ENCODE results near the gene ITSN1.
"Not testable (repeated sequence)": the region's sequence is repeated elsewhere in the genome, so short reads cannot be mapped to it uniquely, and the experiment has no call there.

Gene ITSN1

GRCh38 chr21:33899199-33899598 lies 256.9 kb downstream of the ITSN1 start:
- no peak for DNase-seq

DNA sequence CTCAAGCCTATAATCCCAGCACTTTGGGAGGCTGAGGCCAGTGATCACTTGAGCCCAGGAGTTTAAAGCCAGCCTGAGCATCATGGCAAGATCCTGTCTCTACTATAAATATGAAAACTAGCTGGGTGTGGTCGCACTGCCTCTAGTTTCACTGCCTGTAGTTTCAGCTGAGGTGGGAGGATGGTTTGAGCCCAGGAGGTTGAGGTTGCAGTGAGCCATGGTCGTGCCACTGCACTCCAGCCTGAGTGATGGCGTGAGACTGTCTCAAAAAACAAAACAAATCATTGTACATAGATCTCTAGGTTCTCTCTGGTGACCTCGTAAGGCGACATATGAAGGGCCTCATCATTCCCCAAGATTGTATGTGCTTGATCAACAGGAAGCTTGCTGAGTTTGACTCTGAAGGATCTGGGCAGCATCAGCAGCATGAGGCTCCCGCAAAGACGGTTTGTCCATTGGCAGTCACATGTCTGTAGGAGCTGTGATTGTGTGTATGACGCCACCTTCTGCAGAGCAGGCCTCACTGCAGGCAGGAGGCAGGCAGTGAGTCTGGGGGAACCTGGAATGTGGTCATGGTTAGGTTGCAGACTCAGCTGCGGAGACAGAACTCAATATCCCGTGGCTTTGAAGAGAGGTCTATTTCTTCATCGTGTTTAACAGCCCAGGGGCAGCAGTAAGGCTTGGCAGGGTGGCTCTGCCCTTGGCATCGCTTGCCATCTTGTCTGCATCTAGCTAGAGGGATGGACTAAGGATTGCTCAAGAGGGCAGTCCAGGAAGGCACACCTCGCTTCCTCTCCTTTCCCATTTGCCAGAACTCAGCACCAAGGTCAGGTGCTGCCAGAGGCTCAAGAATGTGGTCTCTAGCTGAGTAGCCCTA lies 259.3 kb downstream of the ITSN1 start:
- DNase-seq = no peak

DNA sequence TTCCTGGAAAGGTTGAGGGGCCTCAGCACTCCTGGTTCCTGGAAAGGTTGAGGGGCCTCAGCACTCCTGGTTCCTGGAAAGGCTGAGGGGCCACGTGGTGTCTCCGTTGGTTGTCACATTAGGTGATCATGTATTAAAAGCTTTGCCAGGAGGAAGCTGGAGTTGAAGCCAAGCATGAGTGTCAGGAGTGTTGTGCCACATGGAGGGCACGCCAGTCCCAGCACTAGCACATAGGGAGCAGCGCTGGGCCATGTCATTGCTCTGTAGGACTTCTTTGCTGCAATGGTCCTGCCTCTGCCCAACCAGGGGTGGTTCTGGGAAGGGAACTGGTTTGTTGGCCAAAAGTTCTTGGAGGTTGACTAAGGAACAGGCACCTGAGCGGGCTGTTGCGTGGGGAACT lies 260.0 kb downstream of the ITSN1 start:
- no peak for DNase-seq

- no peak for DNase-seq
These were observed 261.7 kb downstream of the ITSN1 start for GRCh38 chr21:33904041-33904440.

GRCh38 chr21:33908760-33909159 lies 266.5 kb downstream of the ITSN1 start:
- no peak for DNase-seq

GRCh38 chr21:33909756-33910155 lies 267.5 kb downstream of the ITSN1 start:
- DNase-seq = no peak

GRCh38 chr21:33914188-33914587 lies 271.9 kb downstream of the ITSN1 start:
- no peak for DNase-seq

DNA sequence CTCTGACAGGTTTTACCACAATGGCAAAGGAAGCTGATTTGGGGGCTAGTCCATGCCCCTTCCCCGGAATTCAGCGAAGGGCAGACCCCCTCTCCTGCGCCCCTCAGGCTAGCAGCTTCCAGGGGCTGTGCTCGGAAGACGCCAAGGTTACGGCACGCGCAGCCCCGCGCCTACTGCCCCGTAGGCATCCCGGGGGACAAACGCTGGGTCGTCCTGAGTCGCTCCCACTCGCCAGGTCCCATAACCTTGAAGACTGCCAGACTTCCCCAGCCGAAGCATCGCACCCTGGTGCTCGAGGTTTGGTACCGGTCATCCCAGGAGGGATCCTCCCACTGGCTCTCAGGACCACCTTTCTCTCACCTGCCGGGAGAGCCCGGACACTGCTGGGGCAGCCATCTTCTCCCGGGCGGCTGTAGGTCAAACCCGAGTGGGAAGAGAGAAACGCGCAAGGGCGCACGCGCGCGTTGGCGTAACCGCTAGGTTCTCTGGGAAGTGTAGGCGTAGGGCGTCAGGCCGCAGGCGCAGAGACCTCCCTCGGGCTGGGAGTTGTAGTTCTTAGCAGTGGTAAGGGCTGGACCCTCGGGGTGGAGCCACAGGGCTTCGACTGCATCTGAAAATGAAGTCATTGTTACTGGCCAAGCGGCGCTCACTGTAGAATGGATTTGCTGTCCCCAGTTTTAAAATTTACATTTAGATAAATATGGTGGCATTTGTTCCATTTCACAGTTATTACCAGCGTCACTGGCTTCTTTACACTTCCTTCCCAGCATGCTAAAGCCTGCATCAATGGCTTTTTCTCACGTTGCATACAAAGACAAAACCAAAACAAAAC lies 273.3 kb downstream of the ITSN1 start, which contains the start of gene ATP5PO:
Gene ATP5PO (minus strand): TSS at position 437 of the 832 bp plus-strand sequence. CDS start 41 bp downstream, at position 396.
- peak; percentile 94 for DNase-seq

DNA sequence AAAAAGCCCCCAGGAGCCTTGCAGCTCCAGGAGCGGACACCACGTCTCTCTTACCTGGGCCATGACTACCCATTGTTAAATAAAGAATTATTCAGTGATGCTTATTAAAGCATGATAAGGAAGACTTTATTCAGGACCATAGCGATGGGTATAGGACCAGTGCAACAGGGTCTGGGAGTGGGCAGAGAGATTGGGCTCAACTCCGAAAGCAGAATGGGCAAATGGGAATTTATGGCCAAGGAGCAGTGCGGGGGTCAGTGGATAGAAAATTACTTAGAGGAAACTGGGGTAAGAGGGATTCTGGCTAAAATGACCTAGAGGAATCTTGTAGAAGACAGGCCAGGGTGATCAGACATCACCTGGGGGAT lies 273.9 kb downstream of the ITSN1 start:
- DNase-seq = no peak

DNA sequence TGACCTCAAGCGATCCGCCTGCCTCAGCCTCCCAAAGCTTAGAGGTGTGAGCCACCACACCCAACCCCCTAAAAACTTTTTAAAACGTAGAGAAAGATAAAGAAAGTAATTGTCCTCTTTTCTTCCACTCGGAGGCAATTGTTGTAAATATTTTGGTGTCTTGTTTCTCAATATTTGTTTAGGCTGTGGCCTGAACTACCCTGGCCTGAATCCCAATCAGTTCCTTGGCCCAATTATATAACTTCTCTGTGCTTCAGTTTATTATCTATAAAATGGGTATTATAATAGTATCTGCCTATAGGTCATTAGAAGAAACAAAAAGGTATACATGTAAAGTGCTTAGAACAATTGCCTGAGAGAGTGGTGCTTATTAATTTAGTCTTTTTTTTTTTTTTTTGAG lies 275.1 kb downstream of the ITSN1 start:
- no peak for DNase-seq

DNA sequence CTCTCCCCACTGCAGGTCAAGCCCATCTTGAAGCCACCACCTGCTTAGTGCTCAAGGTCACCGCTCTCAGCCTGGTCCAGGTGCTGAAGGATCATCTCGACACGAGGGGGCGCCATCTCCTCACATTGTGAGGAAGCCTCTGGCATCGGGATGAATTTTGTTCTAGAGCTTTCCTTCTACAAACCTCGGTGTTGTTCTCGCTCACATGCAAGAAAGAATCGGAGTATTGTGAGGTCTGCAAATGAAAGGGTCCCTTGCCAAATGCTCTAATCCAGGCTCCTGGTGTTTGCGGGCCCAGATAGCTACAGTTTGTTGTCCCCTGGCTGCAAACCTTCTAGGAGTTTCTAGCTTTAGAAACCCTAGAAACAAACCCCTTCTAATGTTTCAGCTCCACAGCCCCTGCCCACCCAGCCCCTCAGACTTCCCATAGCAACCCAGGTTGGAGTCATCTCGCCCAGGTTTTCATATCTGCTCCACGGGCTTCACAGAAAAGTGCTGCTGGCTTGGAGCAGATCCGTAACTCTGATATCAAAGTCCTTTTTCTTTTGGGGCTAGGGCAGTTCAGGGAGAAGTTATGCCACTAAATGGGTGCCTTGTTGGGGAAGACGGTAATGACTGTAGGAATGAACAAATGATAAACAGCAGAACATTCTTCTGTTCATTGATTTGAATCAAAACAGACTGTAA lies 281.9 kb downstream of the ITSN1 start:
- DNase-seq = peak; percentile 94

- DNase-seq = no peak
These were observed 282.4 kb downstream of the ITSN1 start for GRCh38 chr21:33924766-33925100.

- DNase-seq = not testable (repeated sequence)
These were observed 283.9 kb downstream of the ITSN1 start for GRCh38 chr21:33926248-33926647.

DNA sequence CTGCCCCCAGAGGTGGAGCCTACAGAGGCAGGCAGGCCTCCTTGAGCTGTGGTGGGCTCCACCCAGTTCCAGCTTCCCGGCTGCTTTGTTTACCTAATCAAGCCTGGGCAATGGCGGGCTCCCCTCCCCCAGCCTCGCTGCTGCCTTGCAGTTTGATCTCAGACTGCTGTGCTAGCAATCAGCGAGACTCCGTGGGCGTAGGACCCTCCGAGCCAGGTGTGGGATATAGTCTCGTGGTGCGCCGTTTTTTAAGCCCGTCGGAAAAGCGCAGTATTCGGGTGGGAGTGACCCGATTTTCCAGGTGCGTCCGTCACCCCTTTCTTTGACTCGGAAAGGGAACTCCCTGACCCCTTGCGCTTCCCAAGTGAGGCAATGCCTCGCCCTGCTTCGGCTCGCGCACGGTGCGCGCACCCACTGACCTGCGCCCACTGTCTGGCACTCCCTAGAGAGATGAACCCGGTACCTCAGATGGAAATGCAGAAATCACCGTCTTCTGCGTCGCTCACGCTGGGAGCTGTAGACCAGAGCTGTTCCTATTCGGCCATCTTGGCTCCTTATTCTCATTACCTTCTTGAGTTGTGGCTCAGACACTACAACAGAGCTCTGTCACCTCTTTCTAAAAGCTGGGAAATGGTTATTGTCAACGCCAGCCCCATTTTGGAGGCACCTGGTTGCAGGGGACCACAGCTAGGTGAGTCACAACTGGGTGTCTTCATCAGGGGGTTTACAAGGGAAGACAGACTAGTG lies 288.9 kb downstream of the ITSN1 start:
- DNase-seq = peak; percentile 68

- DNase-seq = no peak
These were observed 289.6 kb downstream of the ITSN1 start for GRCh38 chr21:33931799-33932390.

DNA sequence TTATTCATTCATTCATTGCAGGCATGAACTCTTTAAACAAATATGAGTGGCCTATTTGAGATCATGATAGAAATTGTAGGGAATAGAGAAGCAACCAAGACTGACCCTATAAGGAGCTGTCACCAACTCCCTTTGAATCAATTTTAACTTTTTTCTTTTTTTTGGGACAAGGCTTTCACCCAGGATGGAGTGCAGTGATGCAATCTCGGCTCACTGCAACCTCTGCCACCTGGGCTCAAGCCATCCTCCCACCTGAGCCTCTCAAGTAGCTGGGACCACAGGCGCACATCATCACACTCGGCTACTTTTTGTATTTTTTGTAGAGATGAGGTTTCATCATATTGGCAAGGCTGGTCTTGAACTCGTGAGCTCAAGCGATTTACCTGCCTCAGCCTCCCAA lies 290.4 kb downstream of the ITSN1 start:
- no peak for DNase-seq

GRCh38 chr21:33936301-33937038 lies 294.2 kb downstream of the ITSN1 start:
- peak; percentile 53 for DNase-seq

GRCh38 chr21:33937146-33937545 lies 294.8 kb downstream of the ITSN1 start:
- no peak for DNase-seq

DNA sequence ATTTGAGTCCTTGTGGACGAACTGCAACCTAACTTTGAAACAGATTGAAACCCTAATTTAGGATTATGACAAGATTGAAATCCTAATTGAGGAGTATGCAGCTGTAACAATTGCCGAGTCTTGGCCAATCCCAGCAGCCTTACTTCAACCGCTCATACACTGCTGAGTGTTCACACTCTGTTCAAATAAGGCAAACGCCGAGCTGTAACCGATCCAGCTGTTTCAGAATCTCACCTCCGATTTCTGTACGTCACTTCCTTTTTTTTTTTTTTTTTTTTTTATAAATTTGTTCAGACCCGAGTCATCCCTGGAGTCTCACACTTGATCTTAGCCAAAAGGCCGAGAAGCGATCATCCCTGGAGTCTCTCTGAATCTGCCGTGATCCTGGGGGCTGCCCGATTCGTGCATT lies 295.6 kb downstream of the ITSN1 start:
- DNase-seq = no peak

DNA sequence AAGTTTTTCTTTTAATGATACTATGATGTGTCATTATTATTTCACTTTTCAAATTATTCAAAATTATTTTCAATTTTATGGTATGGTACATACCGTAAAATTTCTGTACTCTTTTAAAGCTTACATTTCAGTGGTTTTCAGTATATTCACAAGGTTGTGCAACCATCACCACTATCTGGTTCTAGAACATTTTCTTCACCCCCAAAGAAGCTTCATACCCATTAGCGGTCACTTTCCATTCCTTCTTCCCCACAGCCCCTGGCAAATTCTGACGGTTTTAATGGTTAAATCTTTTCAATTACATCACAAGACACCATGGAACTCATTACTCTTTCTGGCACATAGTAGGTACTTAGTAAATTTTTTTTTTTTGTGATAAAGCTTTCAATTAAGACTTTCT lies 296.1 kb downstream of the ITSN1 start:
- no peak for DNase-seq

- no peak for DNase-seq
These were observed 296.9 kb downstream of the ITSN1 start for GRCh38 chr21:33939226-33939625.

Data from activated CD4-positive, alpha-beta T cell treated with anti-CD3 and anti-CD28 coated beads, Interleukin-2, amount 50 U/mL, for 1 hour (primary cell).